ENCODE data around the gene MRPS35.
A peak's percentile ranks its signal among the peaks of the same experiment; 100 is the strongest.
"Not testable (repeated sequence)": the region's sequence is repeated elsewhere in the genome, so short reads cannot be mapped to it uniquely, and the experiment has no call there.

The MRPS35 gene

GRCh38 chr12:27709212-27709931, 1.3 kb upstream of the MRPS35 start:
- DNase-seq (ENCODE audit: low read depth in 1 of 2, low spot score in 1 of 2): no peak

DNA sequence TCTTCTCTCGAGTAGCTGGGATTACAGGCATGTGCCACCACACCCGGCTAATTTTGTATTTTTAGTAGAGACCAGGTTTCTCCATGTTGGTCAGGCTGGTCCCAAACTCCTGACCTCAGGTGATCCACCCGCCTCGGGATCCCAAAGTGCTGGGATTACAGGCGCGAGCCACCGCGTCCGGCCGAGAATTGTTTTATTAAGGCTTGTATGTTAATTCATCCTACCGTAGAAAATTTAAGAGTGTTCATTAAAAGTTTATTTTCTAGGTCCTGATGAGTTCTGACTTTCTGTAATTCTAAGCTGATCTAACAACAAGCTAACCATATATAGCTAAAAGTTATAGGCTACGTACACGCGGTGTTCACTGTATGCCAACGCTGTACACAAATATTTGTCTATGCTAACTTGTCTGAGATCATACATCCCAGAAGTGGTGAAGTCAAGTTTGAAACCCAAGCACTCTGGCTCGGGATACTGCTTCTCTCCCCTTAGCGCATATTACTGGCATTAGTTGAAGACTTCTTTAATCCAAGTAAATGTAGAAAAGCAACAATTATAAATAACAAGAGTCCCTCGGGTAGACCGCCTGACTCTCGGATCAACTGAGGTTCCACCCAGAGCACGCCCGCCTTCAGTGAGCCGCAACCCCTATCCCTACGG, 570 bp upstream of the MRPS35 start:
- DNase-seq (ENCODE audit: low read depth in 1 of 2, low spot score in 1 of 2): peak in 1 of 2 donors; percentile 1

- peak in 1 of 2 donors; percentile 5 for DNase-seq (ENCODE audit: low read depth in 1 of 2, low spot score in 1 of 2)
These were observed 668 bp downstream of the MRPS35 start for GRCh38 chr12:27711317-27711682.

- DNase-seq (ENCODE audit: low read depth in 1 of 2, low spot score in 1 of 2): no peak
These were observed 1.3 kb downstream of the MRPS35 start for GRCh38 chr12:27711967-27712366.

DNA sequence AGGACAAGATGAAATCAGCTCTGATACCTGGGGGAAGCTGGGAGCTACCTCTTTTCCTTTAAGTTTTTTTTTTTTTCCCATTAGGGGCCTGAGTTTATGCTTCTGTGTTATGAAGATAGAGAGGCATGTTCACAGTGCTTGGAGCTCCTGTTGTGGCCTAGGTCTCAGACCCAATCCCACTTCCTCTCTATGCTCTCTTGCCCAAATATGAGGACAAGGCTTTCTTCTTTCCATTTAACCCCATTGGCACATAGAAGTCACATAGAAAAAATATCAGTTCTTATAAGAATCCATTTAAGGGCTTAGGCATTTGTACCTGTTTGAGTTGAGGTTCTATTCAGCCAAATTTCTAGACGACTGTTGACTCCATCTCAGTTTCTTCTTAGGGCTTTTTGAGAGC, 12.6 kb downstream of the MRPS35 start:
- no peak for DNase-seq (ENCODE audit: low read depth in 1 of 2, low spot score in 1 of 2)

- DNase-seq (ENCODE audit: low read depth in 1 of 2, low spot score in 1 of 2): no peak
These were observed 19.5 kb downstream of the MRPS35 start for GRCh38 chr12:27730097-27730588.

GRCh38 chr12:27732281-27732680, 21.6 kb downstream of the MRPS35 start:
- DNase-seq (ENCODE audit: low read depth in 1 of 2, low spot score in 1 of 2): no peak

DNA sequence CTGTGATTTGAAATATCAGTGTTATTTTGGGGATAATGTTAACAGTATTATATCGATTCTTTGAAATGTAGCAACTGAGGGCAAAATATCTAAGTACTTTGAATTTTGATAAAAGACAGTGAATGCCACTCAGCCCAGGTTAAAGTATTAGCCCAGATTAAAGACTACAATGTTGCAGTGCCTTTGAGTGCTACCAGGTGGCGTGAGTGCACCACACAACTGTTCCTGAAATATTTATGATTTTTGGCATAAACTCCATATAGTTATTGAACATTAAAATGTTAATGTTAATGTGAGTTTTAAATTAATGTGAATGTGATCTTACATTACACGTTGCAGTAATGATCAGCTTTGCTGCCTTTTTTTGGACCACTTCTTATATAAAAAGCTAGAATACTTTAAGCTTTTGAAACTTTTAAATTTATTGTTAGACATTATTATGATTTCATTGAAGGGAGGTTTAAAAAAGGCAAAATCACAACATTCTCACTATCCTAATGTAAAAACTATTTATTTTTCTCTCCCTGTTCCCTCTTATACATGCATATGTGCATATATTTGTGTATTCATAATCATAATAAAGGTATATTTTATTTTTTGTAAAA, 22.5 kb downstream of the MRPS35 start:
- DNase-seq (ENCODE audit: low read depth in 1 of 2, low spot score in 1 of 2): peak in 1 of 2 donors; percentile 19

GRCh38 chr12:27733791-27734190, 23.2 kb downstream of the MRPS35 start:
- no peak for DNase-seq (ENCODE audit: low read depth in 1 of 2, low spot score in 1 of 2)

DNA sequence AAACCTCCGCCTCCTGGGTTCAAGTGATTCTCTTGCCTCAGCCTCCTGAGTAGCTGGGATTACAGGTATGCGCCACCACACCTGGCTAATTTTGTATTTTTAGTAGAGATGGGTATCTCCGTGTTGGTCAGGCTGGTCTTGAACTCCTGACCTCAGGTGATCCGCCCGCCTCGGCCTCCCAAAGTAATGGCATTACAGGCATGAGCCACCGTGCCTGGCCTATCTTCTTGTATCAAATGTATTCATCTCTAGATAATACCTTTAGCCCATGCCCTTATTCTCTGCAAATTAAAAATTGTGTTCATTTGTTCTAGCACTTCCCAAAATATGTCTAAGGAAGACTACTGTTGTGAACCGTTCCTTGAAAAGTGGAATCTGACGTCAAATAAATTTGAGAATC, 23.7 kb downstream of the MRPS35 start:
- DNase-seq (ENCODE audit: low read depth in 1 of 2, low spot score in 1 of 2): not testable (repeated sequence)

DNA sequence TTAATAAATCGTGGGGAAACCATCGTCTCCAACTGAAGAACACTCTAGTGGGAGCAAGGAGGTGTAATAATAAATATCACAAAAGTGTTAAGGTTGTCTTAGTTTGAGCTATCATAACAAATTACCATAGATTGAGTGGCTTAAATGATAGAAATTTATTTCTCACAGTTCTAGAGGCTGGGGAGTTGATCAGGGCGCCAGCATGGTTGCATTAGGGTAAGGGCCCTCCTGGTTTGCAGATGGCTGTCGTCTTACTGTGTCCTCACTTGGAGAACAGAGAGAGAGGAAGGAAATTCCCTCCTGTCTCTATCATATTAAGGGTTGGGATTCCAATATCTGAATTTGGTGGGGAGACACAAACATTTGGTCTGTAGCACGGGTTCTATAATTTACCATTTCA, 33.0 kb downstream of the MRPS35 start:
- DNase-seq (ENCODE audit: low read depth in 1 of 2, low spot score in 1 of 2): no peak

GRCh38 chr12:27745734-27746133, 35.1 kb downstream of the MRPS35 start:
- not testable (repeated sequence) for DNase-seq (ENCODE audit: low read depth in 1 of 2, low spot score in 1 of 2)

GRCh38 chr12:27747111-27747820, 36.6 kb downstream of the MRPS35 start:
- DNase-seq (ENCODE audit: low read depth in 1 of 2, low spot score in 1 of 2): no peak

DNA sequence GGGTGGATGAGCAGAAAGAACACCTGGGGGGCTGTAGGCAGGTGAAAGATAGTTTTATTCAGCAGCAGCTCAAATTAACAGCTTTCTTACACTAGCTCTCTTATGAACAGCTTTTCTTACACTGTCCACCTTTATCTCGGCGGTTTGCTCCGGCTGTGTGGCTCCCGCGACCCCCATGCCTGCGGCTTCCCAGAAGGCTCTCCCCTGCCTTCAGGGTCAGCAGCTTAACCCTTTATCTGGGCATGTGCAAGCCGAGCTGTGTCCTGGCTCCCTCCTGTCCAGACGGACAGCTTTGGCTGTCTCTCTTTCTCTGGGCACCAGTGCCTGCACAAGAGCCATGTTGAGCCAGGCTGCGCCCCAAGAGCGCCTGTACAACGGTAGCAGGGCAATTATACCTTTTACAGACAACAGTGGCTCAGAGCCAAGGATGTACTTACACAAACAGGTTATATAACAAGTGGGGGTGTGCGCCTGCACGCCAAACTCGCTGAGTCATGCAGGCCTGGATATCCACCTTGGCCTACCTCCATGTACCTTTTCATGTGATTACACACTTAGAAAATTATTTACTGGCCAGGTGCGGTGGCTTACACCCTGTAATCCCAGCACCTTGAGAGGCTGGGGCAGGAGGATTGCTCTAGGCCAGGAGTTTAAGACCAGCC, 40.9 kb downstream of the MRPS35 start:
- no peak for DNase-seq (ENCODE audit: low read depth in 1 of 2, low spot score in 1 of 2)

- DNase-seq (ENCODE audit: low read depth in 1 of 2, low spot score in 1 of 2): no peak
These were observed 44.2 kb downstream of the MRPS35 start for GRCh38 chr12:27754795-27755194.

GRCh38 chr12:27756670-27757195, 46.1 kb downstream of the MRPS35 start:
- DNase-seq (ENCODE audit: low read depth in 1 of 2, low spot score in 1 of 2): no peak

GRCh38 chr12:27762757-27763156, 52.1 kb downstream of the MRPS35 start:
- no peak for DNase-seq (ENCODE audit: low read depth in 1 of 2, low spot score in 1 of 2)

GRCh38 chr12:27766587-27766986, 56.0 kb downstream of the MRPS35 start:
- no peak for DNase-seq (ENCODE audit: low read depth in 1 of 2, low spot score in 1 of 2)

DNA sequence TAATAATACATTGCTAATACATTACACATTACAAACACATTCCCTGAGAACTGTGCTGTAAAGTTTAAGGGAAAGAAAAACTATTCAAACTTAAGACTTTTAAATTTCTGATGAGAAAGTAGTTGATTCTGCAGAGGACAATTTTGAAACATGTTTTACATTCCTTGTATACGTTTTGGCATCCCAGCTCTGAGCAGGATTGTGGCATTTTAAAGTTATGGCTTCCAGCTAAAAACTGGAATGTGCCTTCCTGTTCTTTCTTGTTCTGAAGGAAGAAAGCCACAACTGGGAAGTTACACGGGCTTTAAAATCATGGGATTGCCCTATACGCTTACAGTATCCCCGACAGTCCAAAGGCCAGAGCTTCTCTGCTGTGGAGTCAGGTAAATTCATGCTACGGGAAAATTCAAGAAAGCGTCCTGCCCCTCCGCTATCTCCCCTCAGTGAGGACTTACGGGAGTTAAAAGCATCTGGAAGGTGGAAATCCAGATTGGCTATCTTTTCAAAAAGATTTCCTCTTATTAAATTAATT, 58.6 kb downstream of the MRPS35 start:
- no peak for DNase-seq (ENCODE audit: low read depth in 1 of 2, low spot score in 1 of 2)

GRCh38 chr12:27771481-27772327, 61.1 kb downstream of the MRPS35 start:
- no peak for DNase-seq (ENCODE audit: low read depth in 1 of 2, low spot score in 1 of 2)
